ENCODE measurements around the gene TMEM235. TPM values are rescaled to one million over a fixed set of nuclear protein-coding genes. Genes with fewer than 3 reads are reported as not detected.
A peak's percentile ranks its signal among the peaks of the same experiment; 100 is the strongest.

TMEM235 gene
- total and polyA plus RNA-seq, 10 donors, result not detected

DNA sequence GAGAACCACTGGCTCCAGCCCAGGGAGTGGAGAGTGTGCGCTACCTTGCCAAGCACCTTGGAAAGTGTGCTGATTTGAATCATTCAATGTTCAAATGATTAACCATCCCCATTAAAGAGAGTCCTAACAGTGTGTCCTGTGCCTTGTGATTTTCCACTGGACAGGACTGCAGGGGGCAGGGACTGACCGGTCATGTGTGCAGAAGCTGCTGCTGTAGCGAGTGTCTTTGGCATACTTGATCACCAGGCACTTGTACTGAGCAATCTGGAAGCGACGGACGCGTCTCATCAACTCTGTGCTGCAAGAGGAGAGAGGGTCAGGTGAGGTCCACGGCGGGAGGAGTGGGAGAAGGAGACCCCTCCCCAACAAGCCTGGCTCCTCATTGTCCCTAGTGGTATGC, 46.6 kb upstream of the TMEM235 start:
- Histone ChIP-seq H3K27me3 (replicated peaks in 1 of 7) (no peaks in the 10 kb centered on the region), H3K4me3 (no peak overlapping the region), H3K27ac (no peak overlapping the region), H3K4me1 (peaks cover 6 to 59% (median 33%) of the 10 kb centered on the region in 6 donors), H3K9me3 (no peaks in the 10 kb centered on the region), H3K36me3 (peaks cover 0 to 11% (median 0%) of the 10 kb centered on the region in 6 donors)
- DNase-seq, result no peak
- intact Hi-C loops (cut with DNase I; ENCODE audit: low total_unique reads), result no loop called here
- 90 to 95% (median 94%) methylated on average over 9 of the region's 9 CpGs for WGBS, 5 donors
- TF ChIP-seq POLR2A (IDR thresholded peaks at IDR 0.05) (no peak), POLR2AphosphoS5 (IDR thresholded peaks at IDR 0.05) (no peak)
- TF ChIP-seq, protein P1, sequence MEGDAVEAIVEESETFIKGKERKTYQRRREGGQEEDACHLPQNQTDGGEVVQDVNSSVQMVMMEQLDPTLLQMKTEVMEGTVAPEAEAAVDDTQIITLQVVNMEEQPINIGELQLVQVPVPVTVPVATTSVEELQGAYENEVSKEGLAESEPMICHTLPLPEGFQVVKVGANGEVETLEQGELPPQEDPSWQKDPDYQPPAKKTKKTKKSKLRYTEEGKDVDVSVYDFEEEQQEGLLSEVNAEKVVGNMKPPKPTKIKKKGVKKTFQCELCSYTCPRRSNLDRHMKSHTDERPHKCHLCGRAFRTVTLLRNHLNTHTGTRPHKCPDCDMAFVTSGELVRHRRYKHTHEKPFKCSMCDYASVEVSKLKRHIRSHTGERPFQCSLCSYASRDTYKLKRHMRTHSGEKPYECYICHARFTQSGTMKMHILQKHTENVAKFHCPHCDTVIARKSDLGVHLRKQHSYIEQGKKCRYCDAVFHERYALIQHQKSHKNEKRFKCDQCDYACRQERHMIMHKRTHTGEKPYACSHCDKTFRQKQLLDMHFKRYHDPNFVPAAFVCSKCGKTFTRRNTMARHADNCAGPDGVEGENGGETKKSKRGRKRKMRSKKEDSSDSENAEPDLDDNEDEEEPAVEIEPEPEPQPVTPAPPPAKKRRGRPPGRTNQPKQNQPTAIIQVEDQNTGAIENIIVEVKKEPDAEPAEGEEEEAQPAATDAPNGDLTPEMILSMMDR (IDR thresholded peaks at IDR 0.05 in 8 of 11, conservative IDR thresholded peaks at IDR 0.05 in 3 of 11), result no peak

DNA sequence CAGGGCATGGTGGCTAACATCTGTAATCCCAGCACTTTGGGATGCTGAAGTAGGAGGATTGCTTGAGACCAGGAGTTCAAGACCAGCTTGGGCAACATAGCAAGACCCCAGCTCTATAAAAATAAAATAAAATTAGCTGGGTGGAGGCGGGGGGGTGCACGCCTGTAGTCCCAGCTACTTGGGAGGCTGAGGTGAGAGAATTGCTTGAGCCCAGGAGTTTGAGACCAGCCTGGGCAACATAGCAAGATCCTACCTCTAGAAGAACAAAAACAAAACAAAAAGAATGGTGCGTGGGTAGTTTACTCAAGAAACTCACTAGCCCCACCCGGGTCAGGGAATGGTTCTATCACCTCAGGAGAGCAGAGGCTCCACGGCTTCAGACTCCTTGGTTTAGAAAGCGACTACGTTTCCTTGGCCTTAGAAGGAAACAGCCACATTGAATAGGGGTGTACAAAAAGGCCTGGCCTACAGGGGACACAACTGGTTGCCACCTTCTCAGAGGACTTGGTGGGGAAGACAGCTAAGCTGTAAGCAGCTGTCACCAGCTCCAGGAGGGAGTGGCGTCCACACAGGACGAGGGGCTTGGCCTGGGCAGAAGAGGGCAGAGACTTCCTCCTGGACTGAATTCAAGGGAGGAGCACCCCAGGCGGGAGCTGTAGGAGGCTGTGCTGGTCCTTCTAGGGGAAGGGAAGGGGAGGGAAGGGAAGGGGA, 45.3 kb upstream of the TMEM235 start:
- peaks cover 3 to 52% (median 23%) of the 10 kb centered on the region in 6 donors for H3K4me1 ChIP-seq
- peak overlapping the region in 3 of 8 donors; percentile 61 to 79 (median 76) for H3K27ac ChIP-seq
- DNase-seq, result no peak
- WGBS, 5 donors, result 54 to 59% (median 57%) methylated on average over 10 of the region's 10 CpGs
- H3K36me3 ChIP-seq, result peaks cover 0 to 12% (median 0%) of the 10 kb centered on the region in 6 donors
- no peaks in the 10 kb centered on the region for H3K27me3 ChIP-seq (replicated peaks in 1 of 7)
- H3K9me3 ChIP-seq, result no peaks in the 10 kb centered on the region
- H3K4me3 ChIP-seq, result peak overlapping the region in 4 of 8 donors; percentile 48 to 74 (median 56)
- intact Hi-C loops (cut with DNase I; ENCODE audit: low total_unique reads), result no loop called here
- TF ChIP-seq POLR2AphosphoS5 (IDR thresholded peaks at IDR 0.05) (no peak), POLR2A (IDR thresholded peaks at IDR 0.05) (no peak)
- TF ChIP-seq, protein P1 (IDR thresholded peaks at IDR 0.05 in 8 of 11, conservative IDR thresholded peaks at IDR 0.05 in 3 of 11), result no peak

DNA sequence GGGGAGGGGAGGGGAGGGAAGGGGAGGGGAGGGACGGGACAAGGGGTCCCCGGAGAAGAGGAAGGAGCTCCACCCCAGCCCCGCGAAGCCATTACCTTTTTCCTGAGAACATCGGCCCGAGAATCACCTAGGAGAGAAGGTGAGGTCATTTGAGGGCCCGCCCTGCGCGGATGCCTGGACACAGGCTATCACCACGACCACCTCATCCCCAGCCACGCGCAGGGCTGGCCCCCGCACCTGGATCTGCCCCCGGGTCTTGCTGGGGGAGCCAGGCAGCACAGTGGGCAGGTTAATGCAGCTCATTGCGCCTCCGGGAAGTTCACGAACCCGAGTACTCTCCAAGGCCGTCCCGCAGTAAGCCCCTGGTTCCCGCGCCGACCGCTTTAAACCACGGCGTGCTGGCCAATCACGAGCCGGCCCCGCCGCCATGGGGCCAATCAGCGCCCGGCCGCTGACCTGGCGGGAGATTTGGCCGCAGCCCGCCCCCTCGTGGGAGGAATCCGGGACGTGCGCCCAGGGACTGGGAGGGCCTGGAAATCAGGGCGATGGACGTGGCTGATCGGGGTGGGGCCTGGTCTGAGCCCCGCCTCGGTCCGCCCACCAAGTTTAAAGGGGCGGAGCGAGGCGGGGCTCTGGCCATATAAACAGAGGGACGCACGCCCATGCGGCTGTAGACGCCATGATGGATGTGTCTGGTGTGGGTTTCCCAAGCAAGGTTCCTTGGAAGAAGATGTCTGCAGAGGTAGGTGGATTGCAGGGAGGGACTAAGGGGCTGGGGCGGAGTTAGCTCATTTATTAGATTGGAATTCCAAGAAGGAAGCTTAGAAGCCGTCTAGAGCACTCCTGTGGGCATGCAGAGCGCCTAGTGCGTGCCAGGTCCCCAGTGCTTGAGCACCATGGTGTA, 44.5 kb upstream of the TMEM235 start, which contains the start of the genes AFMID and TK1:
Gene AFMID, plus strand, starts transcription at position 671 of the 904 bp plus-strand sequence. Its CDS starts 9 bp downstream, at position 680.
Gene TK1, minus strand, starts transcription at position 361 of the 904 bp plus-strand sequence. Its CDS starts 58 bp downstream, at position 303.
- 4 to 8% (median 5%) methylated on average over 34 to 57 of the region's 57 CpGs for WGBS, 5 donors
- intact Hi-C loops (cut with DNase I; ENCODE audit: low total_unique reads), result no loop called here
- H3K4me1 ChIP-seq, result peaks cover 3 to 52% (median 23%) of the 10 kb centered on the region in 6 donors
- H3K4me3 ChIP-seq, result peak within 1 kb of the TSS; percentile 45 to 74 (median 50)
- DNase-seq, result peak; percentile 96
- H3K27ac ChIP-seq, result peak within 1 kb of the TSS in 6 of 8 donors; percentile 19 to 79 (median 67)
- peaks cover 0 to 18% (median 2%) of the 10 kb centered on the region in 6 donors for H3K36me3 ChIP-seq
- no peak for TF ChIP-seq POLR2A (IDR thresholded peaks at IDR 0.05)
- TF ChIP-seq, protein P1 (IDR thresholded peaks at IDR 0.05 in 8 of 11, conservative IDR thresholded peaks at IDR 0.05 in 3 of 11), result peak; percentile 56 to 88 (median 84)
- peak; percentile 82 to 89 (median 86) for TF ChIP-seq POLR2AphosphoS5 (IDR thresholded peaks at IDR 0.05)
- H3K27me3 ChIP-seq (replicated peaks in 1 of 7), result no peaks in the 10 kb centered on the region
- H3K9me3 ChIP-seq, result no peaks in the 10 kb centered on the region
